K562 (cell line): ENCODE data around the gene SLC20A1.
A peak's percentile ranks its signal among the peaks of the same experiment; 100 is the strongest.

ENCODE experiments used
- MYBL2 ChIP-seq, 2 experiments: fragments of 450-650 bp in 1 of 2; sonication (generic) in 1 of 2; formaldehyde crosslinking in 1 of 2; IDR thresholded peaks; 2 replicates each; pipeline versions ENCODE4 v1.6.1 to v1.8.1; 2017 to 2022; ENCODE audit warnings: borderline replicate concordance in 1 of 2, inconsistent platforms in 1 of 2, low read depth in 1 of 2, mild to moderate bottlenecking in 1 of 2, missing genetic modification reagents in 1 of 2, moderate library complexity in 1 of 2
- RAD21 ChIP-seq, 2 experiments: fragments of 250-450 bp in 1 of 2; fragments of 450-650 bp in 1 of 2; sonication (Bioruptor Pico) in 1 of 2; formaldehyde crosslinking in 1 of 2; IDR thresholded peaks in 1 of 2; conservative IDR thresholded peaks in 1 of 2; 2 replicates each; pipeline versions ENCODE4 v1.4.0 to v1.8.0; 2020 to 2022; ENCODE audit warnings: mild to moderate bottlenecking in 2 of 2, moderate library complexity in 1 of 2

DNA sequence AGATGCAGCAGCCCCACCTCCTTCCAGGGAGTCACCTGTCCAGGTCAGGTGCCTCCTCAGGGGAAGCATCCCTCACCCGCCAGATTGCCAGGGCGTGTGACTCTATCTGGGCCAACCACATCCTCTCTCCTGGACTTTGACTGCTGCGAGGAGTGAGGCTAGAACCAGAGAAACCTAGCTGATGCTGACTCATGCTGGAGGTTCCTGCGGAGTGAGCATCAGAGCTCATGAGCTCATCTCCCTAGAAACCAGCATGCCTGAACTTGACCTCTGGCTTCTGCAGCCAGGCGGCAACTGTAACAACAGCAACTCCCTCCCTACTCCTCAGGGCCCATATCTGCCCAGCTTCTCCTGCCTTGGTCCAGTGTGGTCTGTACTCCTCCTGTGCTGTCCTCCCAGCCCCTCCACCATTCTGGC is 46.8 kb downstream of the SLC20A1 start:
- no peak for TF ChIP-seq MYBL2 (IDR thresholded peaks at IDR 0.05; ENCODE audit: low read depth)
- no peak for TF ChIP-seq MYBL2 (CRISPR knock-in tag; IDR thresholded peaks at IDR 0.05; ENCODE audit: borderline replicate concordance)
- TF ChIP-seq RAD21 (CRISPR knock-in tag; conservative IDR thresholded peaks at IDR 0.05 in 1 of 2, IDR thresholded peaks at IDR 0.05 in 1 of 2), result peak in 1 of 2 experiments; percentile 38; a peak in 2 of 4 replicates
